Fibroblast of villous mesenchyme (primary cell): ENCODE results near the gene PID1. TPM values are rescaled to one million over a fixed set of nuclear protein-coding genes. Genes with fewer than 3 reads are reported as not detected.

ENCODE experiments used
- DNase-seq: peaks from one replicate; pipeline ENCODE4 v3.0.0-alpha.2; 2010; ENCODE audit warnings: low read depth
- H3K4me3 ChIP-seq: 2 replicates; pipeline ENCODE4 v1.5.1; 2011; ENCODE audit warnings: low read depth, mild to moderate bottlenecking, low read length
- total RNA-seq: library from RNA; depleted of rRNA; stranded (reverse); fragments of >200 nt; gene quantifications from 2 replicates; pipeline ENCODE4 v1.2.3, GENCODE V29; 2012
- TF ChIP-seq, protein P1 (sequence below): IDR thresholded peaks from 2 replicates; pipeline ENCODE4 v1.5.1; 2012; ENCODE audit warnings: low read depth, mild to moderate bottlenecking, low read length; ENCODE audit not compliant: insufficient read depth

PID1 gene
- total RNA-seq, 1 donor = 12.1 TPM

DNA sequence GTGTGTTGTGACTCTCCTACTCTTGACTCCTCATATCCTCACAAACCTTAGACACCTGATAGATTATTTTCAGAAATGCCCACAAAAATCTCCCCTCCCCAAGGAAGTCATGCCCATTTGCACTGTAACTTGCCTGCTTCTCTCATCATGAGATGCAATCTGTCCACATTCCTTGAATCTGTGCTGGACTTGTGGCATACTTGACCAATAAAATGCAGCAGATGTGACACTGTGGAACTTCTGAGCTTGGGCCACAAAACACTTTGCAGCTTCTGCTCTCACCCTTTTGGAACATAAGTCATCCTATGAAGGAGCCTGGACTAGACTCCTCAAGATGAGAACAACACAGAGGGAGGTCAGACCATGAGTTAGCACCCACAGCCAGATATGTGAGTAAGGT is 4.4 kb upstream of the PID1 start:
- H3K4me3 ChIP-seq = no peak overlapping the region
- TF ChIP-seq, protein P1, sequence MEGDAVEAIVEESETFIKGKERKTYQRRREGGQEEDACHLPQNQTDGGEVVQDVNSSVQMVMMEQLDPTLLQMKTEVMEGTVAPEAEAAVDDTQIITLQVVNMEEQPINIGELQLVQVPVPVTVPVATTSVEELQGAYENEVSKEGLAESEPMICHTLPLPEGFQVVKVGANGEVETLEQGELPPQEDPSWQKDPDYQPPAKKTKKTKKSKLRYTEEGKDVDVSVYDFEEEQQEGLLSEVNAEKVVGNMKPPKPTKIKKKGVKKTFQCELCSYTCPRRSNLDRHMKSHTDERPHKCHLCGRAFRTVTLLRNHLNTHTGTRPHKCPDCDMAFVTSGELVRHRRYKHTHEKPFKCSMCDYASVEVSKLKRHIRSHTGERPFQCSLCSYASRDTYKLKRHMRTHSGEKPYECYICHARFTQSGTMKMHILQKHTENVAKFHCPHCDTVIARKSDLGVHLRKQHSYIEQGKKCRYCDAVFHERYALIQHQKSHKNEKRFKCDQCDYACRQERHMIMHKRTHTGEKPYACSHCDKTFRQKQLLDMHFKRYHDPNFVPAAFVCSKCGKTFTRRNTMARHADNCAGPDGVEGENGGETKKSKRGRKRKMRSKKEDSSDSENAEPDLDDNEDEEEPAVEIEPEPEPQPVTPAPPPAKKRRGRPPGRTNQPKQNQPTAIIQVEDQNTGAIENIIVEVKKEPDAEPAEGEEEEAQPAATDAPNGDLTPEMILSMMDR = no peak
- DNase-seq = no peak

DNA sequence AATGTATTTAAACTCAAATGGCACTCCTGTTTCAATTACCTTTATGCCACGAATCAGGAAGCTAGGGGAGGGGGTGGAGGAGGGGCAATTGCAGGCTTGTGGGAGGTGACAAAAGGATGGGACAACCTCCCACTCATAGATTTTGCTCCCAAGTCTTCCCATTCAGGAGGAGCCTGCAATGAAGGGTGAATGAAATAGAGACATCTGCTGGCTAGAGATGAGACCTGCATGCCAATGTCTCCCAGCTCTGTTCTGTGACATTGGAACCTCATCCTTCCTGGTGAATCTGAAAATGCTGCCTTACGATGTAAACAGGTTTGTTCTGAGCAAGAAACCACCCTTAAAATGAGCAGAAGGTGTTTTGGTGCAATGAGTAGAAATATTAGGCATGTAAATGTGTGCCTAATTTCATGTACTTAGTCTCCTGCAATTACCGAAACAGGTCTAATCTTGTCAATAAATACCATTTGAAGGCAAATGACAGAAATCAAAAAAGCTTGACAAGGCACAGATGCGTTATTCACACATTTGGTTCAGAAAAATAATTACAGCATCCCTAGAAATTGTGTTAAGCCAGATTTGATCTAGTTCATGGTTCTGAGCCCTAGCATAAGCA is 2.7 kb upstream of the PID1 start:
- peak; percentile 86 for DNase-seq
- peak overlapping the region; percentile 46 for H3K4me3 ChIP-seq
- TF ChIP-seq, protein P1 = peak; percentile 95

DNA sequence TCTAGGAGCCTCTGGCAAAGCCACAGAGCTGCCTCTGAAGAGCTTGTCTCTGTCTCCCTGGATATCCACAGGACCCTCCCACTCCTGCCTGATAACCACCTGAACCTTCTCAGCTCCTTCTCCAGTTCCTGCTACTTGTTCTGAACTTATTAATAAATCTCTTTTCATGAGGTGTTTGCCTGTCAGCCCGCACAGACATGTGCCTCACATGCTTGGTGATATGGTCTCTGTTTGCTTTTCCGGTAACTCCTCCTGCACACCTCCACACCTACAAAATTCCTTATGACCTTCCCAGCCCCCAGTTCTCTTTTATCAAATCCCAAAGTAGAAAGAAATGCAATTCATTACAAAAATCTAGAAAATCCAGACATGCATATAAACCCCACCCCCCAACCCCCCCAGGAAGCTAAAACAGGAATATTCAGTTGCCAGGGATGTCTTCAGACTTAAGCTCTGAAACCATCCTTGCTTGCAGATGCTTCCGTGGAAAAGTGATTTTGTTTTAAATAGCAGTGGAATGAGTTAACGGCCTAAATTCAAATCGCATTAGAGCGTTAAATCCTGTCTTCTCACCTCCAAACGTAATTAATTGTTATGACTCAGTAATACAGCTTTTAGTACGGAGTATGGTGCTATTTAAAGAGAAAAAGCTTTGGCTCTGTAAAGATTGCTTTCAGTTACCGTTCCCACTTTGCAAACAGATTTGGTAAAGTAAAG is 2.1 kb upstream of the PID1 start:
- no peak for DNase-seq

DNA sequence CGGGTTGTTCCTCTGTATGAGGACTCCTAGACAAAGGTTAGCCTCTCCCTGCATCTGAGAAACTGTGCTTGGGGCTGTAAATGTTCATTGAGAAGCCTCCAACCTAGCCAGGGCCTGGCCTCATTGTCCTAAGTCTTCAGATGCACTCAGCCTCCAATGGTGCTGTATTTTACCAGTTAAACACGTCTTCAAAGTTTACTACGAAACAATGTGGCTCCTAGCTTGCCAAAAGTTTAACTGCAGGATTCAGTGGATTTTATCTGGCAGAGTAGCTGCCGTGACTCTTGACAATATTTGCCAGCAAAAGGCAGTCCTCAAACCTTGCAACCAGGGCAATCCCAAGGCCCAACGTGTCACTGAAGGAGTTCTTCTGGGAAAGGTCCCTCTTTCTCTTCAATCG is 1.1 kb downstream of the PID1 start:
- H3K4me3 ChIP-seq = peak overlapping the region; percentile 82
- DNase-seq = no peak
- TF ChIP-seq, protein P1 = no peak

More for the DNA sequence above, 2.1 kb upstream of the PID1 start:
- TF ChIP-seq, protein P1 = no peak
- H3K4me3 ChIP-seq = peak overlapping the region; percentile 46

DNA sequence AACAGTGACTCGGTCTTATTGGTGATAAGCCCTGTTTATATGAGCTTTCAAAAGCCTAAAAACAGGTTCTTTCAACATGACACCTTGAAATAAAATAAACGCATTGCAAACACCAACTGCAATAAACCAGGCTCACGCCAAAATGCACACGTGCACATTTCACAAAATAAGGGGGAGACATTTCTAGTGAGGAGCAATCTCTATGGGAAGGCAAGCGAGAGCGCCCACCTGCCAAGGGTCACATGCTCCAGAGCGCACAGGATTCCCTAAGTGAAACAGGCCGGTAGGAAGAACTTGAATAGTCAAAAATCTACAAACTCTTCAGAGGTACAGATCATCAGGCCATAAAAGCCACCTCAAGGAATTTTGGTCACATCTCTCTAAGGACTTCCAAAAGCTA is 1.9 kb downstream of the PID1 start:
- DNase-seq = no peak
- peak overlapping the region; percentile 82 for H3K4me3 ChIP-seq
- TF ChIP-seq, protein P1 = no peak

DNA sequence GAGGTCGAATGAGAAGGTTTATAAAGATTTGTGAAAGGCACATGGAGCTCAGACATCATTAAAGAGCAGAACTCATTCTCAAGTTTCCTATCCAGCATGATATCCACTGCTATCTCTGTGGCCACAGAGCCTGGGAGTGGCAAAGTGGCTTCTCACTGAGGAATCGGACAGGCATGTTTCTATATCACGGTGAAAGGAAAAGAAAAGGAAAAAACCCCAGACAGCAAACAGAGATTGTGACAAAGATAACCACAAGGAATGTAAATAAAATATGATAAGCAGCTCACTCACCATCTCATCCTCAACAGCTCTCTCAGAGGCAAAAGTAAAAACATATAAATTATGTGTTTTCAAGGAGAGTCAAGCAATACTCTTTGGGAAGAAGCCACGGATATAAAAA is 2.5 kb downstream of the PID1 start:
- TF ChIP-seq, protein P1 = no peak
- DNase-seq = peak; percentile 60
- H3K4me3 ChIP-seq = peak overlapping the region; percentile 82
